Right cardiac atrium (tissue), 5 donors: ENCODE measurements around the gene CACNA1I. TPM values are rescaled to one million over a fixed set of nuclear protein-coding genes. Genes with fewer than 3 reads are reported as not detected.

Experiments used
- ATAC-seq, 2 donors: fragments of 200-7000 bp; cut with Tn5 transposase; one replicate each; pipeline versions ENCODE4 v1.8.0 to v1.9.1; 2020; ENCODE audit warnings: moderate library complexity in 2 of 2, mild to moderate bottlenecking in 1 of 2
- DNase-seq, 3 donors: peaks; one replicate each; pipeline ENCODE4 v3.0.0-alpha.2; 2020
- H3K27ac ChIP-seq: one replicate; pipeline ENCODE4 v1.5.1; 2013; ENCODE audit warnings: mild to moderate bottlenecking, low read length, control low read depth, moderate library complexity
- H3K27me3 ChIP-seq: one replicate; pipeline ENCODE4 v1.6.1; 2013; ENCODE audit not compliant: control insufficient read depth, insufficient read depth
- H3K4me1 ChIP-seq: one replicate; pipeline ENCODE4 v1.6.1; 2013; ENCODE audit warnings: low read length; ENCODE audit not compliant: control insufficient read depth, insufficient read depth
- H3K4me3 ChIP-seq: one replicate; pipeline ENCODE4 v1.5.1; 2013; ENCODE audit warnings: low read length, control low read depth
- H3K9me3 ChIP-seq: one replicate; pipeline ENCODE4 v1.6.1; 2013; ENCODE audit warnings: low read length; ENCODE audit not compliant: control insufficient read depth
- WGBS: extraction: QIAGEN DNeasy Blood & Tissue Kit; methylation state at CpG from one replicate; pipeline ENCODE4 v1.1.7; 2013; 5-methylcytosine and 5-hydroxymethylcytosine counted together
- intact Hi-C, 4 donors: fragments of 100-400 bp; cut with DNase I; formaldehyde crosslinking; loops; one replicate each; pipeline versions ENCODE4 v1.11.0 to v1.14.0; 2022 to 2023
- polyA plus RNA-seq: library from polyadenylated mRNA; stranded (reverse); fragments of 200-250 nt; gene quantifications from one replicate; pipeline ENCODE4 v1.2.3, GENCODE V29; 2013
- total RNA-seq, 4 donors: library from RNA; stranded (reverse); fragmentation: NEBNext Ultra II Directional; extraction: Animal tissue kit (Norgen Biotek cat#: 25700); gene quantifications; one replicate each; pipeline ENCODE4 v1.2.1, GENCODE V29; 2021
- donor health status: healthy with polysubstance abuse.
- donor health status: DM: no; HTN: yes; CAD: no.
- donor health status: DM: no; HTN: no; CAD: no.
- donor health status: DM: no; HTN: yes; CAD: no; lungs with severe emphysema.
- donor health status: DM: yes; HTN: yes; CAD: no.

Gene CACNA1I
- total and polyA plus RNA-seq, 5 donors: 0.06 to 0.07 TPM; not detected in 3

GRCh38 chr22:39627865-39628562, 57.5 kb downstream of the CACNA1I start:
- DNase-seq (peak in 1 of 3 donors; percentile 33), ATAC-seq (no peak)
- H3K27me3 ChIP-seq: no peaks in the 10 kb centered on the region
- intact Hi-C loops: loop anchor here in 1 of 4 donors (10.0 kb wide), 1 partner anchor 397 kb away; no protein-coding TSS in a partner anchor
- no peaks in the 10 kb centered on the region for H3K4me1 ChIP-seq
- 55% methylated on average over 12 of the region's 12 CpGs for WGBS
- H3K9me3 ChIP-seq: no peaks in the 10 kb centered on the region
- H3K27ac ChIP-seq: no peak overlapping the region
- no peak overlapping the region for H3K4me3 ChIP-seq

GRCh38 chr22:39628563-39629080, 58.1 kb downstream of the CACNA1I start:
- no peaks in the 10 kb centered on the region for H3K4me1 ChIP-seq

GRCh38 chr22:39629851-39630250, 59.3 kb downstream of the CACNA1I start:
- DNase-seq (no peak), ATAC-seq (no peak)
- Histone ChIP-seq H3K27ac (no peak overlapping the region), H3K27me3 (no peaks in the 10 kb centered on the region), H3K9me3 (peaks cover 3% of the 10 kb centered on the region), H3K4me1 (no peaks in the 10 kb centered on the region), H3K4me3 (no peak overlapping the region)
- 57% methylated on average over 8 of the region's 8 CpGs for WGBS
- intact Hi-C loops: loop anchor here in 1 of 4 donors (10.0 kb wide), 1 partner anchor 395 kb away; no protein-coding TSS in a partner anchor

More at GRCh38 chr22:39628563-39629080, 58.1 kb downstream of the CACNA1I start:
- Histone ChIP-seq H3K27ac (no peak overlapping the region), H3K9me3 (no peaks in the 10 kb centered on the region), H3K27me3 (no peaks in the 10 kb centered on the region), H3K4me3 (no peak overlapping the region)
- intact Hi-C loops: loop anchor here in 1 of 4 donors (10.0 kb wide), 1 partner anchor 396 kb away; no protein-coding TSS in a partner anchor
- 83% methylated on average over 12 of the region's 12 CpGs for WGBS
- DNase-seq (no peak), ATAC-seq (no peak)

GRCh38 chr22:39630721-39631120, 60.2 kb downstream of the CACNA1I start:
- no peak overlapping the region for H3K4me3 ChIP-seq
- no peak for ATAC-seq

GRCh38 chr22:39631381-39632286, 61.1 kb downstream of the CACNA1I start:
- WGBS: 64% methylated on average over 16 of the region's 16 CpGs
- peaks cover 3% of the 10 kb centered on the region for H3K9me3 ChIP-seq
- H3K27me3 ChIP-seq: no peaks in the 10 kb centered on the region
- H3K27ac ChIP-seq: no peak overlapping the region
- no peak overlapping the region for H3K4me3 ChIP-seq
- intact Hi-C loops: no loop called here
- no peaks in the 10 kb centered on the region for H3K4me1 ChIP-seq
- ATAC-seq (no peak), DNase-seq (peak in 1 of 3 donors; percentile 28)

More at GRCh38 chr22:39630721-39631120, 60.2 kb downstream of the CACNA1I start:
- Histone ChIP-seq H3K4me1 (no peaks in the 10 kb centered on the region), H3K9me3 (peaks cover 3% of the 10 kb centered on the region), H3K27me3 (no peaks in the 10 kb centered on the region), H3K27ac (no peak overlapping the region)
- DNase-seq: no peak
- intact Hi-C loops: no loop called here
- 78% methylated on average over 8 of the region's 8 CpGs for WGBS

GRCh38 chr22:39634530-39635405, 64.2 kb downstream of the CACNA1I start:
- Histone ChIP-seq H3K27me3 (no peaks in the 10 kb centered on the region), H3K27ac (no peak overlapping the region), H3K9me3 (peaks cover 3% of the 10 kb centered on the region), H3K4me3 (no peak overlapping the region), H3K4me1 (no peaks in the 10 kb centered on the region)
- WGBS: 76% methylated on average over 18 of the region's 18 CpGs
- ATAC-seq (peak in 1 of 2 donors; percentile 11), DNase-seq (peak in 2 of 3 donors; percentile 1 to 36)
- intact Hi-C loops: no loop called here

GRCh38 chr22:39635719-39636118, 65.2 kb downstream of the CACNA1I start:
- 68% methylated on average over 6 of the region's 6 CpGs for WGBS
- no peak overlapping the region for H3K27ac ChIP-seq
- no peaks in the 10 kb centered on the region for H3K4me1 ChIP-seq
- DNase-seq (no peak), ATAC-seq (no peak)
- H3K9me3 ChIP-seq: peaks cover 3% of the 10 kb centered on the region
- no peak overlapping the region for H3K4me3 ChIP-seq
- no peaks in the 10 kb centered on the region for H3K27me3 ChIP-seq
- intact Hi-C loops: no loop called here

GRCh38 chr22:39638958-39639357, 68.4 kb downstream of the CACNA1I start:
- Histone ChIP-seq H3K27ac (no peak overlapping the region), H3K4me1 (no peaks in the 10 kb centered on the region), H3K27me3 (no peaks in the 10 kb centered on the region), H3K4me3 (no peak overlapping the region), H3K9me3 (peaks cover 3% of the 10 kb centered on the region)
- 74% methylated on average over 2 of the region's 2 CpGs for WGBS
- intact Hi-C loops: no loop called here
- DNase-seq: peak in 1 of 3 donors; percentile 13
- no peak for ATAC-seq

- no peaks in the 10 kb centered on the region for H3K9me3 ChIP-seq
- no peak overlapping the region for H3K27ac ChIP-seq
- ATAC-seq: peak in 1 of 2 donors; percentile 15
- peak in 2 of 3 donors; percentile 18 to 22 for DNase-seq
- intact Hi-C loops: no loop called here
- WGBS: 80% methylated on average over 9 of the region's 9 CpGs
- no peaks in the 10 kb centered on the region for H3K4me1 ChIP-seq
- H3K27me3 ChIP-seq: no peaks in the 10 kb centered on the region
- H3K4me3 ChIP-seq: no peak overlapping the region
These were observed 71.2 kb downstream of the CACNA1I start for GRCh38 chr22:39641660-39642310.
